AG04450 (cell line): ENCODE results near the gene DCUN1D1. TPM values are rescaled to one million over a fixed set of nuclear protein-coding genes. Genes with fewer than 3 reads are reported as not detected.

Experiments
- CTCF ChIA-PET: fragments of 300-600, 350-600 bp; formaldehyde crosslinking; extraction: SDS; loops from one replicate; lab custom pipeline; 2022; ENCODE audit warnings: antibody characterized with exemption, inconsistent platforms; lab: Charles Lee
- POLR2A ChIA-PET: fragments of 350-600 bp; formaldehyde crosslinking; extraction: SDS; loops from one replicate; lab custom pipeline; 2021; ENCODE audit warnings: antibody characterized with exemption, inconsistent platforms; lab: Yijun Ruan, JAX
- DNase-seq: peaks from one replicate; pipeline ENCODE4 v3.0.0-alpha.2; 2011; ENCODE audit warnings: low read depth, low spot score
- H3K27ac ChIP-seq: one replicate; pipeline ENCODE4 v1.5.1; 2012; ENCODE audit warnings: low read depth, low read length, control low read depth
- H3K27me3 ChIP-seq: one replicate; pipeline ENCODE4 v1.6.0; 2012; ENCODE audit warnings: low read length; ENCODE audit not compliant: control insufficient read depth, insufficient read depth
- H3K4me3 ChIP-seq: 2 replicates; pipeline ENCODE4 v1.5.1; 2011; ENCODE audit warnings: mild to moderate bottlenecking, low read depth, low read length, control low read depth
- H3K9me3 ChIP-seq: 2 replicates; pipeline ENCODE4 v1.5.1; 2012; ENCODE audit warnings: low read length; ENCODE audit not compliant: control insufficient read depth, insufficient read depth
- CTCF ChIP-seq: IDR thresholded peaks from 2 replicates; pipeline ENCODE4 v1.5.1; 2011; ENCODE audit warnings: low read depth, low read length, control low read depth, inconsistent platforms
- polyA plus RNA-seq: library from polyadenylated mRNA; depleted of rRNA; stranded (reverse); fragments of >200 nt; gene quantifications from 2 replicates; pipeline ENCODE4 v1.2.3, GENCODE V29; 2011

DCUN1D1 gene
- polyA plus RNA-seq, 1 experiment: 34.8 TPM

DNA sequence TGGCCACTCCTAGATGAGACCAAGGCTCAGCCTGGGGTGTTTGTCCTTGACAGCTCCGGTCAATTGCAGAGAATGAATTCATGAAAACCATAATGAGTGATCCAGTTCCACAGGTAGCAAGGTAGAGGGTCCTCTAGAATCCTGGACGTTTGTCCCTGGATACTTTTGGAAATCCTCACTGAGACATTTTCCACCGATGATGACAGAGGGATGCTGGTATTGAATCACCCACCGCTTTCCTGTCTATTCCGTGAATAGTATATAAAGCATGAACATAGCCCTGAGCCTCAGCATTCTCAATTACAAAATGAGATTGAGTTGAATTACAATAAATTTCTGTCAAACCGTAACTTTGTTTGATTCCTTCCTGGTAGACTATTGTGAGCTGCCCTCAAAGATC, 5.7 kb upstream of the DCUN1D1 start:
- no peak overlapping the region for H3K4me3 ChIP-seq
- POLR2A ChIA-PET: no interaction called here
- CTCF ChIA-PET: no interaction called here
- no peaks in the 10 kb centered on the region for H3K27me3 ChIP-seq
- H3K27ac ChIP-seq: no peak overlapping the region
- no peaks in the 10 kb centered on the region for H3K9me3 ChIP-seq
- TF ChIP-seq CTCF: no peak
- DNase-seq: no peak

DNA sequence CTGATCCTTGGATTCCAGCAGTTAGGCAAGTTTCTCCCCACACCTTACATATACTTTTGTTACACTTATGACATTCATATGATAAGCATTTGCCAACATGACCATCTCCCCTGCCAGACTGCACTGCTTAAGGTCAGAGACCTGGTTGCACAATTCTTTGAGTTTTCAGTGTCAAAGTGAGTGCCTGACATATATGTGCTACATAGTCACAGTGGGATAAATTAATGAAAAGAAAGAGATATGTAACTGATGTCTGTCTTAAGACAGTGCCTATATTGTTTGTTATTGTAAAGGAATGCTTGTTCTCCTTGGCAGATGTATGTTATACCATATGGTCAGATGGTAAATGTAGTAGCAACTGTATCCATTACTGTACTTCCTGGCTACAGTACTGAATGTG, 3.5 kb upstream of the DCUN1D1 start:
- Histone ChIP-seq H3K4me3 (no peak overlapping the region), H3K27ac (no peak overlapping the region), H3K9me3 (no peaks in the 10 kb centered on the region), H3K27me3 (no peaks in the 10 kb centered on the region)
- DNase-seq: no peak
- POLR2A ChIA-PET: no interaction called here
- TF ChIP-seq CTCF: no peak
- CTCF ChIA-PET: no interaction called here

- Histone ChIP-seq H3K27me3 (no peaks in the 10 kb centered on the region), H3K27ac (no peak overlapping the region), H3K4me3 (peak overlapping the region; percentile 65), H3K9me3 (no peaks in the 10 kb centered on the region)
- CTCF ChIA-PET: interaction anchor here (1.2 to 1.5 kb wide), 3 partner anchors 71 to 215 kb away, joined by 3 read pairs; no protein-coding TSS in a partner anchor
- DNase-seq: no peak
- POLR2A ChIA-PET: interaction anchor here (0.5 kb wide), 1 partner anchor 9 kb away, joined by 4 read pairs; no protein-coding TSS in a partner anchor
- TF ChIP-seq CTCF: no peak
These were observed 671 bp upstream of the DCUN1D1 start for GRCh38 chr3:182981038-182981380.

GRCh38 chr3:182979674-182980191, 605 bp downstream of the DCUN1D1 start:
- no peak for DNase-seq
- Histone ChIP-seq H3K27me3 (no peaks in the 10 kb centered on the region), H3K27ac (no peak overlapping the region), H3K4me3 (peak overlapping the region; percentile 65), H3K9me3 (no peaks in the 10 kb centered on the region)
- ChIA-PET POLR2A (no interaction called here), CTCF (no interaction called here)
- no peak for TF ChIP-seq CTCF

DNA sequence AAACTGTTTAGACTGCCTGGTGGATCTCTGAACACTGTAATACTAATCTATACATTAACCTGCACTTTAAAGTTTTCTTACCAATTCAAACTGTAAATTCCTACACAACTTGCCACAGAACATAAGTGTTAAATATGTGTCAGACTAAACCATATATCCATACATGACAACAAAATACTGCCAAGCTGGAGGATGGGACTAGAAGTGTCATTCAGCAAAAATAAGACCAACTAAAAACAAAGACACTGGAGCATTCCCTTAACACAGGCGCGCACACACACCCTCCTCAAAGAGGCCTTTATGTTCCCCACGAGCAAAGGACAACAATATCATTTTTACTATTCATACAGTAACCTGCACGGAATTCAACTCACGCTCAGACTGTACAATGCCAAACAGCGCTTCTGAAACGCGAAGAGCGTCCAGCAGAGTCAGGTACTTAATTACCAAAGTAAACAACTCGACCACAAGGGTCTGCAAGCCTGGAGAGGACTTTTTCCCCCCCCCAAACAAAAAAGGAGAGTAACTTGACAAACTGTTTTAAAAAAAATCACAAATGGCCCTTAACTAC, 1.1 kb downstream of the DCUN1D1 start:
- H3K4me3 ChIP-seq: peak overlapping the region; percentile 65
- DNase-seq: no peak
- TF ChIP-seq CTCF: no peak
- H3K27me3 ChIP-seq: no peaks in the 10 kb centered on the region
- ChIA-PET POLR2A (no interaction called here), CTCF (no interaction called here)
- no peak overlapping the region for H3K27ac ChIP-seq
- H3K9me3 ChIP-seq: no peaks in the 10 kb centered on the region
